DMS 273 (cell line): Measurements from ENCODE around the gene LRP4.
A peak's percentile ranks its signal among the peaks of the same experiment; 100 is the strongest.

ENCODE experiments used
- DNase-seq: peaks from one replicate; lab custom pipeline; 2025; ENCODE audit not compliant: unreplicated experiment; lab: John Stamatoyannopoulos, UW

The LRP4 gene

GRCh38 chr11:46896719-46897406 is 21.5 kb downstream of the LRP4 start:
- DNase-seq, result peak; percentile 78

GRCh38 chr11:46895821-46896220 is 22.5 kb downstream of the LRP4 start:
- peak; percentile 85 for DNase-seq

GRCh38 chr11:46894961-46895360 is 23.4 kb downstream of the LRP4 start:
- DNase-seq, result no peak

- DNase-seq, result no peak
Observed at GRCh38 chr11:46894506-46894905, 23.8 kb downstream of the LRP4 start.

GRCh38 chr11:46892838-46893237 is 25.5 kb downstream of the LRP4 start:
- no peak for DNase-seq

GRCh38 chr11:46892109-46892508 is 26.2 kb downstream of the LRP4 start:
- no peak for DNase-seq

- DNase-seq, result no peak
Observed at GRCh38 chr11:46890665-46891064, 27.7 kb downstream of the LRP4 start.

- DNase-seq, result peak; percentile 82
Observed at GRCh38 chr11:46889689-46890475, 28.5 kb downstream of the LRP4 start.

- no peak for DNase-seq
Observed at GRCh38 chr11:46889251-46889650, 29.1 kb downstream of the LRP4 start.

- DNase-seq, result peak; percentile 16
Observed at GRCh38 chr11:46888636-46889035, 29.7 kb downstream of the LRP4 start.

GRCh38 chr11:46886211-46886610 is 32.1 kb downstream of the LRP4 start:
- DNase-seq, result no peak

- no peak for DNase-seq
Observed at GRCh38 chr11:46879056-46879585, 39.2 kb downstream of the LRP4 start.

GRCh38 chr11:46877580-46877979 is 40.8 kb downstream of the LRP4 start:
- no peak for DNase-seq

- no peak for DNase-seq
Observed at GRCh38 chr11:46876471-46876870, 41.9 kb downstream of the LRP4 start.

GRCh38 chr11:46874586-46874985 is 43.8 kb downstream of the LRP4 start:
- DNase-seq, result no peak

- no peak for DNase-seq
Observed at GRCh38 chr11:46868912-46869311, 49.4 kb downstream of the LRP4 start.

- no peak for DNase-seq
Observed at GRCh38 chr11:46865340-46865739, 53.0 kb downstream of the LRP4 start.

- no peak for DNase-seq
Observed at GRCh38 chr11:46860218-46860617, 58.1 kb downstream of the LRP4 start.

- no peak for DNase-seq
Observed at GRCh38 chr11:46858920-46859546, 59.3 kb downstream of the LRP4 start.

- no peak for DNase-seq
Observed at GRCh38 chr11:46857666-46858065, 60.7 kb downstream of the LRP4 start.

GRCh38 chr11:46856605-46857343 is 61.6 kb downstream of the LRP4 start:
- DNase-seq, result no peak
